ENCODE measurements around the gene FXR2. TPM values are rescaled to one million over a fixed set of nuclear protein-coding genes. Genes with fewer than 3 reads are reported as not detected.
"Not testable (repeated sequence)": the region's sequence is repeated elsewhere in the genome, so short reads cannot be mapped to it uniquely, and the experiment has no call there.

The FXR2 gene
- total RNA-seq, 3 donors from 2014 or later (not counting 1 experiment from before 2014, with no cell fraction given): 23.7 to 40.2 (median 29.5) TPM

- no peak overlapping the region for H3K4me3 Mint-ChIP-seq
- no peaks in the 10 kb centered on the region for H3K27me3 ChIP-seq (ENCODE audit: control insufficient read depth, insufficient read depth, low read length)
- DNase-seq: no peak
- 100% methylated on average over 2 of the region's 2 CpGs for WGBS (ENCODE audit: insufficient coverage)
- no peak for TF ChIP-seq CTCF (IDR thresholded peaks at IDR 0.05)
- no peaks in the 10 kb centered on the region for H3K36me3 Mint-ChIP-seq
- peaks cover 3% of the 10 kb centered on the region for H3K36me3 ChIP-seq (ENCODE audit: control insufficient read depth, insufficient read depth, low read length)
- peaks cover 37 to 63% of the 10 kb centered on the region in 2 donors for H3K4me1 Mint-ChIP-seq
- peaks cover 16% of the 10 kb centered on the region for H3K4me1 ChIP-seq (ENCODE audit: control insufficient read depth, insufficient read depth, low read length)
- H3K27ac Mint-ChIP-seq: no peak overlapping the region
- no peaks in the 10 kb centered on the region for H3K9me3 Mint-ChIP-seq
- no peaks in the 10 kb centered on the region for H3K27me3 Mint-ChIP-seq (ENCODE audit: low read depth in 2 of 2)
- ATAC-seq: no peak
- H3K27ac ChIP-seq (ENCODE audit: low read length): no peak overlapping the region
- H3K4me3 ChIP-seq (ENCODE audit: low read length): no peak overlapping the region
- no peaks in the 10 kb centered on the region for H3K9me3 ChIP-seq (ENCODE audit: control insufficient read depth, insufficient read depth, low read length)
- intact Hi-C loops (cut with micrococcal nuclease): no loop called here
These were observed 4.1 kb downstream of the FXR2 start for GRCh38 chr17:7610641-7611040.

- Mint-ChIP-seq H3K36me3 (peaks cover 23% of the 10 kb centered on the region), H3K27me3 (ENCODE audit: low read depth in 2 of 2) (no peaks in the 10 kb centered on the region), H3K9me3 (no peaks in the 10 kb centered on the region), H3K4me1 (peaks cover 9 to 29% of the 10 kb centered on the region in 2 donors), H3K27ac (no peak overlapping the region), H3K4me3 (no peak overlapping the region)
- no peak for TF ChIP-seq CTCF (IDR thresholded peaks at IDR 0.05)
- Histone ChIP-seq H3K9me3 (ENCODE audit: control insufficient read depth, insufficient read depth, low read length) (no peaks in the 10 kb centered on the region), H3K4me1 (ENCODE audit: control insufficient read depth, insufficient read depth, low read length) (no peaks in the 10 kb centered on the region), H3K27ac (ENCODE audit: low read length) (no peak overlapping the region), H3K36me3 (ENCODE audit: control insufficient read depth, insufficient read depth, low read length) (peaks cover 29% of the 10 kb centered on the region), H3K27me3 (ENCODE audit: control insufficient read depth, insufficient read depth, low read length) (no peaks in the 10 kb centered on the region), H3K4me3 (ENCODE audit: low read length) (no peak overlapping the region)
- intact Hi-C loops (cut with micrococcal nuclease): no loop called here
- ATAC-seq (no peak), DNase-seq (no peak)
- WGBS (ENCODE audit: insufficient coverage): 99% methylated on average over 4 of the region's 4 CpGs
These were observed 8.4 kb downstream of the FXR2 start for GRCh38 chr17:7606280-7606679.

GRCh38 chr17:7597561-7597960 lies 17.1 kb downstream of the FXR2 start:
- H3K4me3 ChIP-seq (ENCODE audit: low read length); H3K27ac Mint-ChIP-seq; H3K9me3 Mint-ChIP-seq; DNase-seq; H3K4me1 ChIP-seq (ENCODE audit: control insufficient read depth, insufficient read depth, low read length); ATAC-seq; H3K4me3 Mint-ChIP-seq; H3K27me3 ChIP-seq (ENCODE audit: control insufficient read depth, insufficient read depth, low read length); H3K4me1 Mint-ChIP-seq; H3K9me3 ChIP-seq (ENCODE audit: control insufficient read depth, insufficient read depth, low read length); H3K27ac ChIP-seq (ENCODE audit: low read length); H3K27me3 Mint-ChIP-seq (ENCODE audit: low read depth in 2 of 2); intact Hi-C loops (cut with micrococcal nuclease): not testable (repeated sequence)
- peaks cover 77% of the 10 kb centered on the region for H3K36me3 ChIP-seq (ENCODE audit: control insufficient read depth, insufficient read depth, low read length)
- 100% methylated on average over 3 of the region's 5 CpGs for WGBS (ENCODE audit: insufficient coverage)
- H3K36me3 Mint-ChIP-seq: peaks cover 38% of the 10 kb centered on the region

GRCh38 chr17:7593296-7593695 lies 21.4 kb downstream of the FXR2 start:
- Mint-ChIP-seq H3K4me1 (no peaks in the 10 kb centered on the region), H3K4me3 (no peak overlapping the region), H3K27ac (no peak overlapping the region), H3K9me3 (no peaks in the 10 kb centered on the region), H3K27me3 (ENCODE audit: low read depth in 2 of 2) (no peaks in the 10 kb centered on the region), H3K36me3 (peaks cover 23% of the 10 kb centered on the region)
- Histone ChIP-seq H3K4me1 (ENCODE audit: control insufficient read depth, insufficient read depth, low read length) (peaks cover 8% of the 10 kb centered on the region), H3K36me3 (ENCODE audit: control insufficient read depth, insufficient read depth, low read length) (peaks cover 61% of the 10 kb centered on the region), H3K27me3 (ENCODE audit: control insufficient read depth, insufficient read depth, low read length) (no peaks in the 10 kb centered on the region), H3K9me3 (ENCODE audit: control insufficient read depth, insufficient read depth, low read length) (no peaks in the 10 kb centered on the region), H3K27ac (ENCODE audit: low read length) (no peak overlapping the region), H3K4me3 (ENCODE audit: low read length) (no peak overlapping the region)
- WGBS (ENCODE audit: insufficient coverage): 93% methylated on average over 12 of the region's 12 CpGs
- DNase-seq (no peak), ATAC-seq (no peak)
- intact Hi-C loops (cut with micrococcal nuclease): no loop called here
- TF ChIP-seq CTCF (IDR thresholded peaks at IDR 0.05): no peak
